Measurements from ENCODE around the gene DACH1. TPM values are rescaled to one million over a fixed set of nuclear protein-coding genes. Genes with fewer than 3 reads are reported as not detected.

DACH1 gene
- total RNA-seq, 4 donors from 2014 or later: 1.0 to 6.3 (median 2.4) TPM

- Histone ChIP-seq H3K27me3 (no peaks in the 10 kb centered on the region), H3K4me1 (no peaks in the 10 kb centered on the region), H3K36me3 (no peaks in the 10 kb centered on the region), H3K27ac (no peak overlapping the region), H3K4me3 (no peak overlapping the region), H3K9me3 (no peaks in the 10 kb centered on the region)
- 63% methylated on average over 4 of the region's 4 CpGs for WGBS
- DNase-seq (ENCODE audit: low spot score in 2 of 2): no peak
- TF ChIP-seq POLR2A (IDR thresholded peaks at IDR 0.05) (no peak), EP300 (IDR thresholded peaks at IDR 0.05) (no peak), POLR2AphosphoS5 (IDR thresholded peaks at IDR 0.05) (no peak), CTCF (IDR thresholded peaks at IDR 0.05) (no peak)
Measured at GRCh38 chr13:71522941-71523526, 344.0 kb downstream of the DACH1 start.

GRCh38 chr13:71517004-71517403 lies 350.0 kb downstream of the DACH1 start:
- H3K36me3 ChIP-seq: no peaks in the 10 kb centered on the region
- WGBS: 80% methylated on average over 2 of the region's 2 CpGs
- TF ChIP-seq POLR2AphosphoS5 (IDR thresholded peaks at IDR 0.05) (no peak), POLR2A (IDR thresholded peaks at IDR 0.05) (no peak), EP300 (IDR thresholded peaks at IDR 0.05) (no peak), CTCF (IDR thresholded peaks at IDR 0.05) (no peak)

GRCh38 chr13:71516521-71516920 lies 350.5 kb downstream of the DACH1 start:
- DNase-seq (ENCODE audit: low spot score in 2 of 2): no peak
- TF ChIP-seq EP300 (IDR thresholded peaks at IDR 0.05): no peak
- TF ChIP-seq CTCF (IDR thresholded peaks at IDR 0.05): no peak
- no peak for TF ChIP-seq POLR2AphosphoS5 (IDR thresholded peaks at IDR 0.05)
- TF ChIP-seq POLR2A (IDR thresholded peaks at IDR 0.05): no peak
- 47% methylated on average over 3 of the region's 3 CpGs for WGBS
- H3K9me3 ChIP-seq: no peaks in the 10 kb centered on the region
- no peaks in the 10 kb centered on the region for H3K4me1 ChIP-seq
- H3K4me3 ChIP-seq: no peak overlapping the region
- H3K27ac ChIP-seq: no peak overlapping the region
- no peaks in the 10 kb centered on the region for H3K36me3 ChIP-seq
- no peaks in the 10 kb centered on the region for H3K27me3 ChIP-seq

More at GRCh38 chr13:71517004-71517403, 350.0 kb downstream of the DACH1 start:
- Histone ChIP-seq H3K4me1 (no peaks in the 10 kb centered on the region), H3K4me3 (no peak overlapping the region), H3K27ac (no peak overlapping the region), H3K9me3 (no peaks in the 10 kb centered on the region), H3K27me3 (no peaks in the 10 kb centered on the region)
- no peak for DNase-seq (ENCODE audit: low spot score in 2 of 2)

GRCh38 chr13:71515744-71516038 lies 351.3 kb downstream of the DACH1 start:
- no peak overlapping the region for H3K27ac ChIP-seq
- H3K4me3 ChIP-seq: no peak overlapping the region
- no peaks in the 10 kb centered on the region for H3K27me3 ChIP-seq
- DNase-seq (ENCODE audit: low spot score in 2 of 2): no peak
- H3K36me3 ChIP-seq: no peaks in the 10 kb centered on the region
- H3K4me1 ChIP-seq: no peaks in the 10 kb centered on the region
- 38% methylated on average over 4 of the region's 4 CpGs for WGBS
- TF ChIP-seq POLR2A (IDR thresholded peaks at IDR 0.05) (no peak), EP300 (IDR thresholded peaks at IDR 0.05) (no peak), CTCF (IDR thresholded peaks at IDR 0.05) (no peak), POLR2AphosphoS5 (IDR thresholded peaks at IDR 0.05) (no peak)
- H3K9me3 ChIP-seq: no peaks in the 10 kb centered on the region

GRCh38 chr13:71514900-71515743 lies 351.9 kb downstream of the DACH1 start:
- Histone ChIP-seq H3K27me3 (no peaks in the 10 kb centered on the region), H3K36me3 (no peaks in the 10 kb centered on the region), H3K4me1 (no peaks in the 10 kb centered on the region), H3K9me3 (no peaks in the 10 kb centered on the region), H3K27ac (no peak overlapping the region), H3K4me3 (no peak overlapping the region)
- TF ChIP-seq CTCF (IDR thresholded peaks at IDR 0.05) (no peak), EP300 (IDR thresholded peaks at IDR 0.05) (no peak), POLR2A (IDR thresholded peaks at IDR 0.05) (no peak), POLR2AphosphoS5 (IDR thresholded peaks at IDR 0.05) (no peak)
- DNase-seq (ENCODE audit: low spot score in 2 of 2): no peak
- 85% methylated on average over 3 of the region's 3 CpGs for WGBS

Measured in suprapubic skin (tissue), 4 donors.